Stimulated activated CD8-positive, alpha-beta memory T cell treated with anti-CD3 and anti-CD28 coated beads, Interleukin-7, amount 100 ng/mL, for 48 hours (primary cell): ENCODE measurements around the gene FAR2.
A peak's percentile ranks its signal among the peaks of the same experiment; 100 is the strongest.
"Not testable (repeated sequence)": the region's sequence is repeated elsewhere in the genome, so short reads cannot be mapped to it uniquely, and the experiment has no call there.

Experiments
- DNase-seq, 2 donors: peaks; one replicate each; pipeline ENCODE4 v3.0.0-alpha.2; 2020; ENCODE audit warnings: low read depth in 1 of 2; ENCODE audit errors: extremely low read depth in 1 of 2

Gene FAR2

DNA sequence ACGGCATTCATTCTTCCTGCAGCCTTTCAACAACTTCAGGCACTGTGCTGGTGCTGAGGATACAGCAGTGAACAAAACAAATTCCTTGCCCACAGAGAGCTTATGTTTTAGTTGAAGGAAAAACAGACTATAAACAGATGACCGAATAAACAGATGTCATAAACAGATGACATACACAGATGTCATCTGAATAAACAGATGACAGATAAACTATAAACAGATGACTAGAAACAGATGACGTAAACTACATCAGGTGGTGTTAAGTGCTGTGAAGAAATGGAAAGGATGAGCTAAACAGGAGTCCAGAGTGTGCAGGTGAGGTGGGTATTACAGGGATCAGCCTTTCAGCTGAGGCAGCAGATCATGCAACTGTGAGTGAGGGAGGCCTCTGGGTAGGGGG lies 80.9 kb downstream of the FAR2 start:
- no peak for DNase-seq

- no peak for DNase-seq
Observed at GRCh38 chr12:29230800-29231560, 81.9 kb downstream of the FAR2 start.

DNA sequence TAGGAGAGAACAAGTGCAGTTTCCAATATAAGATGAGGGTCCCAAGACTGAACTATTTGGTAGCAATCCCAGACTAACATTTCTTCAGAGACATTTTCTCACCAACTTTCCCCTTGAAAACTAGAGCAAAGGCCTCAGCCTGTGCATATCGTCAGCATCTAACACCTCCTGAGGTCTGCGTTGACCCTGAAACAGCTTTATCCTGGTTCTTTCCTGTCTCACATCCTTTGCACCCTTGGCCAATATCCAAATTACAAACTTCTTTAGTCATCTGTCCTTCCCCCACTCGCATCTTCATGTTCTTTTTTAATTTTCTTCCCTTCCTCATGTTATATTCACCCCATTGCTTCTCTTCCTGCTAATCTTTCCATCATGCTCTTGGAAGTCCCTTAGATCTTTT lies 83.0 kb downstream of the FAR2 start:
- DNase-seq = no peak

DNA sequence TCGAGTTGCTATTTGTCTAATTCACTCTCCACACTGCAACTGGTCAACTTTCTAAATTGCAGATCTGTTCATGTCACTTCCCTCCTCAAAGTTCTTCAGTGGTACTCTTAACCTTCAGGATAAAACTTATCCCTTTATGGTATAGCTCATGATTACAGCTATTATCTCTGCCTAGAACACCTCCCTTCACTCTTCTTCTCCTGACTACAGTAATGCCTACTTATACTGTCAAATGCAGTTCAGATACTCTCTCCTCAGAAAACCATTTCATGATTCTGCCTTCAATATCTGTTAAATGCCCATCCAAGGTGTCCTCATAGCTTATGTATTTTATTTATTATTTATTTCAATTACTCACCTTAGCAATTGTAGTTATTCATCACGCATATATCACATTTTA lies 85.5 kb downstream of the FAR2 start:
- DNase-seq = no peak

DNA sequence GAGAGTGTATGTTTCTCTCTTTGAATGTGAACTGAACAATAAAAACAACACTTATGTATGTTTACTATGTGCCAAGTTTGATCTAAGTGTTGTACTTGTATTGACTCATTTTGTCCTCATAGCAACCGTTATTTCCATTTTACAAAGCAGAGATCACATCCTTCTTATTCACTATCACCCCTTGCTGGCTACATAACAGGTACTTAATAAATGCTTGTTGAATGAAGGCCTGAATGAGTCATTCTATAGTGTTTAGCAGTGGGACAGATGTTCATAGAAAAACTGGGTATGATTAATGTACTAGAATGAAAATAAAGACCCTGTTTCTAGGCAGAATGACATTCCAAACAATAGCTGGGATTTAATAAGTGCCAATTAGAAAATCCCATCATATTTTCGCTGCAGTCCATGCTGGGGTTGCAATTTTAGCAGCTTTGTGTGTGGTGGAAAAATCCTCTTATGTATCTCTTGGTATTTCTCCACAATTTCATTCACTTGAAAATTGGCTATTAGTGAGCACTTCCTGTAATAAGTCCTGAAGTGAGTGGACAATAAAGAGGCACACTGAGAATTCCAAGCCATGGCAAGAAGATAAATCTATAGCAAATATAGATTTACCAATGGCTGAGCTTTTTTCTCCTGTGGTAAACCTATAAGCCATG lies 86.0 kb downstream of the FAR2 start:
- no peak for DNase-seq

DNA sequence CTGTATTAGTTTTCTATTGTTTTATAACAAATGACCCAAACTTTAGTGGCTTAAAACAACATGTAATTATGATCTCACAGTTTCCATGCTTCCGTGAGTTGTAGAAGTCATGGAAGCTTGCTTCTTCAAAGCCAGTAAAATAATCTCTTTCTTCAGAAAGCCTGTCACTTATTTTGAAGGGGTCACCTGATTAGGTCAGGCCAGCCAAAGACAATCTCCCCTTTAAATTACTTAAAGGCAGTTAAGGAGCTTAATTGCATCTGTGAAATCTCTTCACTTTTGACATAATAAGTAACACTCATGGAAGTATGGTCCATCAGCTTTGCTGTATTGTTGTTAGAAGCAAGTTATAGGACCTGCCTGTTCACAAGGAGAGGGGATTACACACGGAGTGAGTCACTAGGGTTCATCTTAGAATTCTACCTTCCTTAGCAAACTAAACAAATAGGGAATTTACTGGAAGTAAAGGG lies 89.8 kb downstream of the FAR2 start:
- no peak for DNase-seq

DNA sequence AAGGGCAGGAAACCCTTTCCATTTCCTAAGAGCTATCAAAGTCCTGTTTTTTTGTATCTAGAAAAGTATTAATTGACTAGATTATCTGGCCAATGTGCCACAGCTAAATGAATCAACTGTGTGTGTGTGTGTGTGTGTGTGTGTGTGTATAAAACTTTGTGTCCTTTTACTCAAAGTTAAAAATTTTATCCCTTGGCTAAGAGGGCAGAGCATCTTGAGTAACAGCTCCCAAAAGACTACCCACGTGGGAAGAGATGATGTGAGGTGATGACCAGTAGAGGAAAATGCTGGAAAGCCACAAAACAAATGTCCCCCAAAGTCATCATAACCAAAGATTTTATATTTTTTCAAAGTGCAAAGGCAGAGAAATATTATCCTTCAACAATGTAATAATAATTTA lies 90.3 kb downstream of the FAR2 start:
- no peak for DNase-seq

DNA sequence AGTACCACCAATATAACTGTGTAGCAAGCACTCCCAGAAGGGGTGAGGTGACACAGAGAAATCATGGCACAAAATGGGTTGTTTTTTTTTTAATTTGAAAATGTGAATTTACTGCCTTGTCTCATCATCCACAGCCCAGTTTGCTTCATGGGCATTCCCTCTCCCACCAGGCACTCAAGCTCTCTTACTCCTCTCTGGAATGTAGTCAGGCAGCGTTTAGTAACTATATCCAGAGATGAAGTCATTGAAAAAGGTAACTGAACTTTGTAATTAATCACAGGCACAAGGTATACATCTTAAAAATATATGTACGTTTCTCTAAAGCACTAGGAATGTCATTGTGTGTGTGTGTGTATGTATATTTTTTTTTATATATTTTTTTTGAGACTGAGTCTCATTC lies 91.4 kb downstream of the FAR2 start:
- DNase-seq = no peak

GRCh38 chr12:29241821-29242591 lies 92.9 kb downstream of the FAR2 start:
- DNase-seq = peak in 1 of 2 donors; percentile 10

DNA sequence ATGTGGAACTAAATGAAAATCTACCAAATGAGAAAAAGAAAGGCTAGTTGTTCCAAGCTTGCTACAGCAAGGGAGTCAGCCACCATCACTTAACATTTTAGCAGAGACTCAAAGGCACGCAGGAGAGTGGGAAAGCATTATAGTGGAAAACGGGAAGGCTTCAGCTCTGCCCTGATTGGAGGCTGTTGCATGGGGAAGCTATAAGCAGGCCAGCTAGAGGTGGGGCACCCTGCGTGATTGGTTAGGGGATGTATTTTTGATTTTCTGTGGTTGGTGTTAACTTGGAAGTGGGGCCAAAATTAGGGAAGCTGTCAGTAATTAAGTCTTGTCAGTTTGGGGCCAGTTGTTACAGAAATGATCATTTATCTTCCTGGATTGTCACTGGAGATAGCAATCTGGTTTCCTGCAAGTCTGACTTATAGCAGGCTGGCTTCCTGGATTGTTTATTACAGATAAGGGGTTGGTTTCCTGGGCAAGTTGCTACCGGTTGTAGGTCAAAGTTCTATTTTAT lies 93.9 kb downstream of the FAR2 start:
- DNase-seq = no peak

DNA sequence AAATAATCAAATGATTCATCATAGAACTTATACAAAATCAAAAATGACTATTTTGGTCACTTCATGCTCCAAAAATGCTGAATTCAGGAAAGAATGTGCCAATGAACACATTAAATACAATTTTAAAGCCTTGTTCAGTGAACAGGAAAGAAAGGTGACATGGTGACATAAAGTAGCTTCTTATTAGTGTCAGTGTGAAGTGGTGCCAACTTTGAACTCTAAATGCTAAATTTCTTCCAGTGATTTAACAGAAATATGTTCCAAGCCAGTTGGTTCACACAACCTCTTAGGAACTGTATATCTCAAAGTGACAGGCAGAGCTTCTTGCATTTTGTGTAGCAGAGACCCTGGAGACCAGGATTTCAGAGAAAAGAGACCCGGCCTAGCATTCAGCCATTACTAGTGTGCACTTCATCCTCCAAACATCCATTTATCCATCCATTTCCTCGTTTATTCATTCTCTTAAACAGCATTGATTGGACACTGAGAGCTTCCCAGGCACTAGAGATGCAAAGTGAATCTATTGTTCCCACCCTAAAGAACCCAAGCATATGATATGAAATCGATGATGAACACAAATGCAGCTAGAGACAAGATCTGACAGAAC lies 95.2 kb downstream of the FAR2 start:
- no peak for DNase-seq

DNA sequence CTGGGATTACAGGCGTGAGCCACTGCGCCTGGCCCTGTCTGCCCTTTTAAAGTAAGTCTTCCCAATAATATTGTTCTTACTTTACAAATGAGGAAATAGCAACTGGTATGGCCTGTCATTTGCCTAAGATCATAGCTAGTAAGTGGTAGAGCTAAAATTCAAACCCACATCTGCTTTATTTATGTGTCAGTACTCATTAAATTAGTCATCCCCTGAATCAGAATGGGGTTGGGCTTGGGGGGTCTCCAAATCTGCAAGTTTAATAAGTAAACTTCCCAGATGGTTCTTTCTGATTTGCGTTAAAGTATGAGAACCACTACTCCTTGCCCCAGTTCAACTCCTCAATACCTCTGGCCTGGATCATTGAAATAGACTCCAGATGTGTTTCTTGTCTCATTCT lies 96.2 kb downstream of the FAR2 start:
- DNase-seq = no peak

DNA sequence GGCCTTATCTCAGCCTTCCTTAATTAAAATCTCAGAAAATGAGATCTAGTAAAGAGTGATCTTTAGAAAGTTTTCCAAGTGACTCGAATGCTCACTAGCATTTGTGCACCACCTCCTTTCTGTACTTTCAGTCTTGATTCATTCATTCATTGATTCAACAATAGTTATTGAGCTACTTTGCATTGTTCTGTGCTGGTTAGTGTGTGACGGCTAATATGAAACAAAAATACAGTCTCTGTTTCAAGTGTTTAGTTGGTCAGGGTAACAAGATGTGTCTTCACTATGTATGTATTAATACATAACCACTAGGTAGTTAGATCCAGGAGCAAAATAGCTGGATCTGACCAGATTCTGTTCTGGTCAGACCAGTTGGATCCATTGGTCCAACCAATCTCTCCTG lies 100.9 kb downstream of the FAR2 start:
- no peak for DNase-seq

DNA sequence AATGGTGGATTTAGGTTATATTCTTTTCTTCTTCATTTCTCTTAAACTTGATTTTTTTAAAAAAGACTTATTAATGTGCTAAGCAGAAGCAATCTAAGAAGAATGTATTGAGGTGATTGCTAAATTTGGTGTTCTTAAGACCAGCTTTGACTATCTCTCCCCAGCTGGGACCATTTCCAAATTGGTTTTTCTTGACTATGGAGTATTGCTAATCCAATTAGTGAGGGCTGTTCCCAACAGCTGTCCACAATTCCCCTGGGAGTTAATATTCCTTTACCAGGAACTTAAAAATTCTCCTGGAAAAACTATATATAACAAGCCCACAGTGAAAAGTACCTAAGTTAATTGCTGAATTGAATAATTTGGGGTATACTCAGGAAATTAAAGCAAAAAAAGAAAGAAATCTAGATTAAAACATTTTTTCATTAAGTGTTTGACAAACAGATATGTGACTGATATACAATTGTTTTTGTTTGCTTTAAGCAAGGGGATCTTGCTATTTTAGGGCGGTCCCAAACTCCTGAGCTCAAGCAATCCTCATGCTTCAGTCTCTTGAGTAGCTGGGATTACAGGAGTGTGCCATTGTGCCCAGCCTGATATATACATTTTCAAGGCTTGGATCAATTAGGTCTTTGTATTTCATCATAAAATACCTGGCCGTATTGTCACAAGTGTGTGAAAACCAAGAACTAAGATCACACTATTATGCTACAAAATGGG lies 105.0 kb downstream of the FAR2 start:
- no peak for DNase-seq

DNA sequence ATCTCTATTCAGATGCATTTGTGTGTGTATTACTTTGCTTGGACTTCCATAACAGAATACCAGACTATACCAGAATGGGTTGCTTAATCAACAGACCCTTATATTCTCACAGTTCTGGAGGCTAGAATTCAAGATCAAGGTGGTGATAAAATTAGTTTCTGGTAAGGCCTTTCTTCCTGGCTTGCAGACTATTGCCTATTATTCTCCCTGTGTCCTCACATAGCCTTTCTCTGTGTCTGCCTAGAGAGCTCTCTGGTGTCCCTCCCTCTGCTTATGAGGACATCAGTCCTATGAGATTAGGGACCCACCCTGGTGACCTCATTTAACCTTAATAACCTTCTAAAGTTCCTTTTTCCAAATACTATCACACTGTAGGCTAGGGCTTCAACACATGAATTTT lies 106.0 kb downstream of the FAR2 start:
- DNase-seq = no peak

DNA sequence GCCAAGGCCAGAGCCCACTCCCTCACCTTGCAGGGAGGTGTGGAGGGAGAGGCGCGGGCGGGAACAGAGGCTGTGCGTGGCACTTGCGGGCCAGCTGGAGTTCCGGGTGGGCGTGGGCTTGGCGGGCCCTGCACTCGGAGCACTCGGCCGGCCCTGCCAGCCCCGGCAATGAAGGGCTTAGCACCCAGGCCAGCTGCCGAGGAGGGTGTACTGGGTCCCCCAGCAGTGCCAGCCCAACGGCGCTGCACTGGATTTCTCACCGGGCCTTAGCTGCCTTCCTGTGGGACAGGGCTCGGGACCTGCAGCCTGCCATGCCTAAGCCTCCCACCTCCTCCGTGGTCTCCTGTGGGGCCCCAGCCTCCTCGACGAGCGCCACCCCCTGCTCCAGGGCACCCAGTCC lies 107.5 kb downstream of the FAR2 start:
- DNase-seq = no peak

DNA sequence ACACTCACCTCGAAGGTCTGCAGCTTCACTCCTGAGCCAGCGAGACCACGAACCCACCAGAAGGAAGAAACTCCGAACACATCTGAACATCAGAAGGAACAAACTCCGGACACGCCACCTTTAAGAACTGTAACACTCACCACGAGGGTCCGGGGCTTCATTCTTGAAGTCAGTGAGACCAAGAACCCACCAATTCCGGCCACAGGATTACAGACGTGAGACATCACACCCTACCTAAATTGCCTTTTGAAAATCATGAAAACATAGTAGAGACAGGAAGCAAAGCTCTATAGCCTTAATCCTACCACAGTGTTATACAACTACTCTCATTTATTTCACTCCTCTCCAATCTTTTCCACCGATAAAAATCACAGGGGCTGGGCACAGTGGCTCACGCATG lies 108.6 kb downstream of the FAR2 start:
- DNase-seq = not testable (repeated sequence)

GRCh38 chr12:29264424-29264823 lies 115.3 kb downstream of the FAR2 start:
- DNase-seq = no peak

DNA sequence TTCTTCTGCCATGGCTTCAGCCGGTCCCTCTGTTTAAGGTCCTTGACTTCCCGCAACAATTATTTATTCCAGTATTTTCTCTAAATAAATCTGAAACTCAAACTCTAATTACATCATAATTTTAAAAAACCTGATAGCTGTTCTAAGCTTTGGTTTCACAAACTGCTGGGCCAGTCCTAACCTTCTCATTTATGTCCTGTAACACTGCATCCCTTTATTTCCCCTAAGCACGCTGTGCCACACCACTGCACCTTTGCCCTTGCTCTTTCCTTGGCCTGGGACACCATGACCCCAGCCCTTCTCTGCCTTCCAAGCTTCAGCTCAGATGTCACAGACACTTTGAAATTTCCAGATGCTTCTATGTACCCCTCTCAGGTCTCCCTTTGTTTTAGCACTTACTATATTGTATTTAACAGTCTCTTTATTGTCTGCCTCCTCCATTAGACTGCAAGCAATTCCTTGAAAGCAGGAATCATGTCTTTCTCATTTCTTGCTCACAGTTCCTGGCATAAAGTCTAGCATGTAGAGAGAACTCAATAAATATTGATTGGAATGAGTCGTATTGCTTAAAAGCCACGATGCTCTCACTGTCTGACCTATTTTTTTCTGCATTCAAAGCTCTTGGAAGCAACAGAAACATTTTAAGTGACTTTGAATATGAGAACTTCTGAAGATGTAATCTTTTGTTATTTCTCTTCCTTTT lies 120.8 kb downstream of the FAR2 start:
- no peak for DNase-seq

DNA sequence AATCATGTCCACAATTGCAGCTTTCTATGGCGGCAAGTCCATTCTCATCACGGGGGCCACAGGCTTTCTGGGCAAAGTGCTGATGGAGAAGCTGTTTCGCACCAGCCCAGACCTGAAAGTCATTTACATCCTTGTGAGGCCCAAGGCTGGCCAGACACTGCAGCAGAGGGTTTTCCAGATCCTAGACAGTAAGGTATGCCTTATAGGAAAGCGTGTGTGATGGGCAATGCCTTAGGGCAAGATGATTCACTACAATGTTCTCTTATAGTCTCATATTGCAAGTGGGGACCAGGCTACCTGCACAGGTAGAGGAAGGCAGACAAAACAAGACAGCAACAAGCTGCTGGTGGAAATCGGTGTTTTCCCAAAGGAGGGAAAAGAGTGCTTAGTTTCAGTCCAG lies 121.4 kb downstream of the FAR2 start:
- no peak for DNase-seq
